GM12875 (cell line): ENCODE measurements around the gene TXK.

Source experiments
- H3K4me3 ChIP-seq: one replicate; pipeline ENCODE4 v1.5.1; 2011; ENCODE audit warnings: low read depth, low read length, control low read depth
- CTCF ChIP-seq: IDR thresholded peaks from 2 replicates; pipeline ENCODE4 v1.5.1; 2011; ENCODE audit warnings: low read depth, mild to moderate bottlenecking, control low read depth, inconsistent platforms, low read length, moderate library complexity, borderline replicate concordance; ENCODE audit not compliant: insufficient read depth

Gene TXK

GRCh38 chr4:48127231-48127630, 6.8 kb downstream of the TXK start:
- TF ChIP-seq CTCF: no peak
- no peak overlapping the region for H3K4me3 ChIP-seq

- no peak overlapping the region for H3K4me3 ChIP-seq
- TF ChIP-seq CTCF: no peak
These were observed 7.4 kb downstream of the TXK start for GRCh38 chr4:48126621-48127020.

GRCh38 chr4:48124870-48125269, 9.2 kb downstream of the TXK start:
- TF ChIP-seq CTCF: no peak
- no peak overlapping the region for H3K4me3 ChIP-seq

GRCh38 chr4:48122756-48123155, 11.3 kb downstream of the TXK start:
- no peak overlapping the region for H3K4me3 ChIP-seq
- no peak for TF ChIP-seq CTCF

- no peak for TF ChIP-seq CTCF
- H3K4me3 ChIP-seq: no peak overlapping the region
These were observed 12.9 kb downstream of the TXK start for GRCh38 chr4:48121180-48121579.

GRCh38 chr4:48120132-48120531, 13.9 kb downstream of the TXK start:
- no peak for TF ChIP-seq CTCF

GRCh38 chr4:48119646-48120045, 14.4 kb downstream of the TXK start:
- H3K4me3 ChIP-seq: no peak overlapping the region
- TF ChIP-seq CTCF: no peak

More at GRCh38 chr4:48120132-48120531, 13.9 kb downstream of the TXK start:
- H3K4me3 ChIP-seq: no peak overlapping the region
